GM21723 (cell line): ENCODE data around the gene NPDC1.

Source experiments
- ATAC-seq: cut with Tn5 transposase; IDR thresholded peaks from one replicate; pipeline ENCODE4 v1.9.1; 2021; ENCODE audit warnings: mild to moderate bottlenecking, moderate library complexity; ENCODE audit not compliant: unreplicated experiment

NPDC1 gene

DNA sequence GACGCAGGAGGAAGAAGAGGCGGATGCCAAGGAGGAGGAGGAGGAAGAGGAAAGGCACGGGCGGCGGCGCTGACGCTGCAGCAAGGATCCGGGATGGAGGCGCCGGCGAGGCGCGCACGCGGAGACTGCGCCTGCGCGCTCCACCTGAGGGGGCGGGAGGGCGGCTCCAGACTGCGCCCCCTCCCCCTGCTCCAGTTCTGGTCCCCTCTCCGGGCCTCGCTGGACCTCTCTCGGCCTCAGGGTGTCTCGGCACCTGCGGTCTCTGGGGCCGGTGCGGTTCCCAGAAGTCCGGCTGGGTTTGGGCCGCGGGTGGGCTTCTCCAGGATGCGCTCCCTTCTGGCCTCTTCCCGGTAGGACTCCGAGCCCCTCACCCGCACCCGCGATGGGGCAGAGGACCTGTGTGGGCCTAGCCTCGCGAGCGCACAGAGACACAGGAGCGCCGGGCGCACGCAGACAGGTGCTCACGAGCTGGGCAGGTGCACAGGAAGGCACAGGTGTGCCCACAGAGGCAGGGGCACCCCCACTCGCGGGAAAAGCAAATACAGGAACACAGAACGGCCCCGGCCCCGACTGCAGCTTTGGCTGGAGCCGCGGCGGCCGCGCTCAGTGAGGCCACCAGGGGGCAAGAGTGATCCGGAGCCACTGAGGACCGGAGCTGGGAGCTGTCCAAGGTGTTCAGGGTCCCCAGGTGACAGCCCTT lies at the start of gene NPDC1:
Gene NPDC1, minus strand, starts transcription at position 90 of the 700 bp plus-strand sequence. CDS start 188 bp downstream, outside the sequence.
- no peak for ATAC-seq

DNA sequence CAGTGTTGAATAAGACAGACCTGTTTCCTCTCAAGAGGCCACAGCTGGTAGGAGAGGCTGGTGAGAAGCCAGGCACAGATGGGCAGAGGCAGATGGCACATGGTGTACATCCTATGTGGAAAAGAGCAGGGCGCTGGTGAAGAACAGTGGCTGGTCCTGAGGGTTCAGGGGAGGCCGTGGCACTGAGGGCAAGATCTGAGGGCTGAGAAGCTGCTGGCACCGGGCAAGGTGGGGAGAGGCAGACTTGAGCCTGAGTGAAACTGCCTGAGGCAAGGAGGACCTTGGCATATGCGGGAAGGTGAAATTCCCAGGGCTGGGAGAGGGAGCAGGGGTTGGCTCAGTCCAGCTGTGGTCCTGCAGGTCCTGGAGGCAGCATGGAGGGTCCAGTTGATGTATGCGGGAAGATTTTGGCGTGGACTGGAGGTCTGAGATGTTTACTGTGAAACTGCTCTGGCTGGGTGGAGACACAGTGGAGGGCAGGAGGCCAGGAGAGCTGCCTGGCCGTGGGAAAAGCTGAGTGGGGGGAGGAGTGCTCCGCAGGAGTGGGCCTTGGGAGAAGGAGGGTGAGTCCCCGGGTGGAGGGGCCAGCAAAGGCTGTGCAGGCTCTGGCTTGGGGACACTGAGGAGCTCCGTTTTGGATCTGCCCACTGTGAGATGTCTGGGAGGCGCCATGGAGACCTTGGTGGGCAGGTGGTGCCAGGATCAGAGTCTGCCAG lies 43.4 kb upstream of the NPDC1 start:
- ATAC-seq: no peak

DNA sequence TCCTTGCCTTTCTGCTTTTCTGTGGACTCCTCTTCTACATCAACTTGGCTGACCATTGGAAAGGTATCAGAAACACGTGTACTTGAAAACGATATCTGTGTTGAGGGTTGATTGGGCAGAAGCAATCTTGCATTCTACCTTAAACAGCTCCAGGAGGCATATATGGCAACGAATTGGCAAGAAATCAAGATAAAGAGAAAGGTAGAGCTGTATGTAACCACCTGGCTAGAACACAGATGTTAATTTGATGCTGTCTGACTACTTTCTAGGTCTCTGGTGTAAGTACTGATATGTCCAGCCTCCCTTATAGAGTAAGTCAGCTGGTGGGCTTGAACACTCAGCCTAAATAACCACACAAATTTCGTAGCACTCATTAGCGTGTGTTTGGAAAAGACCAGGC lies 42.1 kb upstream of the NPDC1 start:
- ATAC-seq: no peak

- ATAC-seq: peak; percentile 1
These were observed 41.5 kb upstream of the NPDC1 start for GRCh38 chr9:137087409-137087925.

DNA sequence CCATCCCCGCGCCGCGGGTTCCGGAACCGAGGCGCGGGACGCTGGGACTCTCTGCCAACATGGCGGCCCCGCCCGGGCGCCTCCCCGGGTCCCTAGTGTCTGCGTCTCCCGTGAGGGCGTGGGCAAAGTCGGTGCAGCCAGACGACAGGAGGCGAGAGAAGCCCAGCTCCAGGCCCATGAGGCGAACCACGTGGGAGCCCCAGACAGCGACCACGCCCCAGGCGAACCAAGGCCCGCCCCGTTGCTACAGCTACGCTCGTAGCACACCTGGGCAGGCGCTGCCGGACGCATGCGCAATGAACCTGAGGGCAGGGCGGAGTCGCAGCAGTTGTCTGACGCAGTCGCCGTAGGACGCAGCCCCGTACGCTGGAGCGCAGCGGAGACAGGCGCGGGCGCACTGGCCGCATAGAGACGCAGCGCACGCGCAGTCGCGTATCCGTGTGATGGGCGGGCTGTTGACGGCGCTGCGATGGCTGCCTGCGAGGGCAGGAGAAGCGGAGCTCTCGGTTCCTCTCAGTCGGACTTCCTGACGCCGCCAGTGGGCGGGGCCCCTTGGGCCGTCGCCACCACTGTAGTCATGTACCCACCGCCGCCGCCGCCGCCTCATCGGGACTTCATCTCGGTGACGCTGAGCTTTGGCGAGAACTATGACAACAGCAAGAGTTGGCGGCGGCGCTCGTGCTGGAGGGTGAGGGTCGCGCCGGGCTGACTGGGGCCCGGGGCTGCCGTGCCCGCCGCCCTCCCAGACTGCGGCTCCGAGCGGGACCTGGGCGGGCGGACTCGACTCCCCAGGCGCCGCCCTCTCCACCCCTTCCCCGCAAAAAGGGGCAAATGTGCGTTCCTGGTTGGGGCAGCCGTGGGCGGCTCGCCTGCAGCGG lies 40.8 kb upstream of the NPDC1 start, which contains the start of gene MAN1B1:
Gene MAN1B1, plus strand, starts transcription at position 455 of the 878 bp plus-strand sequence. Its CDS starts 15 bp downstream, at position 470.
- ATAC-seq: peak; percentile 79

- peak; percentile 9 for ATAC-seq
These were observed 40.0 kb upstream of the NPDC1 start for GRCh38 chr9:137085920-137086530.

- ATAC-seq: no peak
These were observed 38.5 kb upstream of the NPDC1 start for GRCh38 chr9:137084526-137084925.

GRCh38 chr9:137083394-137084004 lies 37.5 kb upstream of the NPDC1 start:
- ATAC-seq: no peak

DNA sequence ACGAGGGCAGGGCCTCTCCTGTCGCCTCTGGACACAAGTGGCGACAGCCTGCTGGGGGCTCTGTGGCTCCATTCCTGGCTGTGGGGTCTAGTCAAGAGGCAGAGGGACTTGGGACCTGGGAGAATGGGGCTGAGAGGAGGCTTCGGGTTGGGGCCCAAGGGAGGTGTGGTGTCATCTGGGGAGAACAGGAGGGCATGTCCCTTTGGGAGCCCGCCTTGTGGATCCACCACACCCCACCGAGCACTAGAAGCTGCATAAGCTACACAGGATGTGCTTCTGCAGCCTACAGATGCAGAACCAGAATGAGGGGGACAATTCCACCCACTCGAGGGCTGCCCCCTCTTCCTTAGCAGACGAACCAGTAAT lies 36.9 kb upstream of the NPDC1 start:
- ATAC-seq: no peak

DNA sequence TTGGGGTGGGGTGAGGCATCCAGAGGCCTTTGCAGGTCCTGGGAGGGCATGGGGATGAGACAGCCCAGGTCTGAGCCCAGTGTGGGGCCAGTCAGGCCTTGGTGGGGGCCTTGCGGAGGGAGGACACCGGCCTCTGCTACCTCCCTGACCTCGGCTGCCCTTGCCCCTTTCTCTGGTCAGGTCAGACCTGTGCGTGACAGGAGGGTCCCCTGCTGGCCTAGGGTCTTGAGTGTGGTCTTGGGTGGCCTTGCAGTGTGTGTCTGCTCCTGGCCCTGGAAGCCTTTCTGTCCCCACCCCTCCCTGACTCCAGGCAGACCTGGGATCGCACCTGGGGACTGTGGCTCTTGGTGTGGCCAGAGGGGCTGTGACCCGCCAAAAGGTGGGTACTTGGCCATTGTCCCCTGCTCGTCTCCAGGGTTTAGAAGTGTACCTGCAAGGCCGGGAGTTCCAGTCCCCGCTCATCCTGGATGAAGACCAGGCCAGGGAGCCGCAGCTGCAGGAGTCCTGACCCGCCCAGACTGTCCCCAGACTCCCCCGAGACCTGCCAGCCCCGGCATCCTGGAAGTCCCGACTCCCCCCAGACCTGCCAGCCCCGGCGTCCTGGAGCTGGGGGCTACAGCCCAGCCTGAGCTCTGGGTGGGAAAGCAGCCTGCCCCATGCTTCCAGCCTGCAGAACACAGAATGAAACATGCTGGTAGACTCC lies 36.4 kb upstream of the NPDC1 start:
- ATAC-seq: no peak

DNA sequence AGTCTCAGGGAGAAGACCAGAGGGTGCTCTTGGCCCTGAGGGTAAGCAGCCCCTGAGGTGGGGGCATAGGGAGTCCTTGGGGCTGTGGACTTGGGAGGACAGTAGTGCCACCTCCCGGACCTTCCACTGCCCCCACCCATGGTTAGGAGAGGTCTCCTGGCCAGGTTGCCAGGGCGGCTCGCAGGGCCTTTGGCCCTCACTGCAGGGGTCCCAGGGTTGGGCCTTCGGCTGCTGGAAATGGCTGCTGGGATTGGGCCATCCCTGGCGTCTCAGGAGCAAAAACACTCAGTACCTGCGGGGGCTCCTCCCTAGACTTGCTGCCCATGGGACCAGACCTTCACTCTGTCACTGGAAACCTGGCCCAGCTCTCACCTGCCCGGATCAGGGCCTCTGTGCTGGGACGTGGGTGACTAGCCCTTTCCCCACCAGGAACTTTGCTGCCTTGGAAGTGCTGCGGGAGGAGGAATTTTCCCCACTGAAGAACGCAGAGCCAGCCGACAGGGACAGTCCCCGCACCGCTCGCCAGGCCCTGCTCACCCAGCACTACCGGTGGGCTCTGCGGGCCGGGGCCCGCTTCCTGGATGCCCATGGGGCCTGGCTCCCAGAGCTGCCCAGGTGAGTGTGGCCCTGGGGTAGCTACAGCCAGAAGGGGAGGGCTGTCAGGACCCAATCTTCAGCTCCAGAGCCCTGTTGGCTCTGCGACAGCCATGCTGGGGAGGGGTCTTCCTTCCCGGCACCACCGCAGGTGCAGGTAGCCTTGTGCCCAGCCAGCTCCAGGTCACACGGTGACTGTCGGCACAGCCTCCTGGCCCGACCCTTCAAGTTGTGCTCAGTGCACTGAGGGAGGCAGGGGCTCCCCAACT lies 34.5 kb upstream of the NPDC1 start:
- no peak for ATAC-seq

DNA sequence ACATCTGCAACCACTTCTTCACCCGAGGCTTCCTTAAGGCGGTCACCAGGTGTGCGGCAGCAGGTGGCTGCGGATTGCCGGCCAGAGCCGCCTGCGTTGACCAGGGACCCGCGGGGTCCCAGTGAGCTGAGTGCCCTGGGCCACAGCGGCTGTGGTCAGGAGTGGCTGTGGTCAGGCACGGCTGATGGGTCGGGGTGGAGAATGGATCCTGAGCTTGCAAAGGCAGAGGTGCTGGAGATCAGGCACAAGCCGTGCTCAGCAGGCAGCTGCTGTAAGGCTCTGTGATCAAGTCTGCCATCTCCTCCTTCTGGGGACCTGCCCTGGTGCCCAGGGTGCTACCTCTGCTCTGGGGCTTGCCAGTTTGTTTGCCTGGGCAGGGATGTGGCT lies 33.4 kb upstream of the NPDC1 start:
- no peak for ATAC-seq

GRCh38 chr9:137078701-137079400 lies 32.9 kb upstream of the NPDC1 start:
- no peak for ATAC-seq

- peak; percentile 35 for ATAC-seq
These were observed 32.0 kb upstream of the NPDC1 start for GRCh38 chr9:137077758-137078693.

GRCh38 chr9:137077010-137077747 lies 31.2 kb upstream of the NPDC1 start, which contains the start of gene UAP1L1:
Gene UAP1L1 (plus strand): TSS chr9:137077517. CDS start chr9:137077533, 16 bp downstream.
- peak; percentile 63 for ATAC-seq

DNA sequence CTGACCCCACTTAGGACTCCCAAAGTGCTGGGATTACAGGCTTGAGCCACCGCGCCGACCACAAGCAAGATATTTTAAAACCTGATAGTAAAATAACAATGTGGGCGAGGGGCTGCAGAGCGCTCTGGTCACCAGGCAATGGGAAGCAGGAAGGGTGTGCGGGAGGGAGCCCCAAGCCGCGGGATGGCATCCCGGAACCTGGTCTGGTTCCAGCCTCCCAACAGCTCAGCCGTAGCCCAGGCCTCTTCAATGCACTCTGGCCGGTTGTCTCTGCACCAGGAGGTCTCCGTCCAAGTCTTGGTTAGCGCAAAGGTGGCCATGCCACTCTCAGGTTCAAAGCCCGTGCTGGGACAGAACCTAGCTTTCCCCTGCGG lies 30.6 kb upstream of the NPDC1 start:
- no peak for ATAC-seq
